Measurements from ENCODE around the gene MRM1. TPM values are rescaled to one million over a fixed set of nuclear protein-coding genes. Genes with fewer than 3 reads are reported as not detected.

Gene MRM1
- total RNA-seq (1 to 10 TPM; 3.5 to 9.9 TPM), polyA plus RNA-seq (1 to 10 TPM; 7.3 to 8.2 TPM)
- long read RNA-seq, donor 1, partial matches to known transcripts, result 0 of 3 reads
- long read RNA-seq, donor 1, other reads (novel, unspliced or antisense), result 0 of 3 reads
- long read RNA-seq, donor 2, partial matches to known transcripts, result 0 of 1 reads
- long read RNA-seq, donor 2, other reads (novel, unspliced or antisense), result 0 of 1 reads
- long read RNA-seq, donor 3, partial matches to known transcripts, result 0 of 2 reads
- long read RNA-seq, donor 3, other reads (novel, unspliced or antisense), result 0 of 2 reads
- long read RNA-seq, donor 4, result 0 reads
- long read RNA-seq, donor 5, partial matches to known transcripts, result 0 of 4 reads
- long read RNA-seq, donor 5, other reads (novel, unspliced or antisense), result 0 of 4 reads

- no peak for TF ChIP-seq CTCF (IDR thresholded peaks at IDR 0.05; ENCODE audit: control extremely low read depth, extremely low read depth)
Observed at GRCh38 chr17:36601303-36602029, at the start of gene MRM1. Gene MRM1, plus strand, starts transcription at chr17:36601583. Its CDS starts 228 bp downstream, at chr17:36601811.

GRCh38 chr17:36553459-36553858, 47.9 kb upstream of the MRM1 start:
- H3K27me3 ChIP-seq (ENCODE audit: control insufficient read depth in 3 of 3, insufficient read depth in 3 of 3, low read length in 2 of 3), result no peaks in the 10 kb centered on the region
- ATAC-seq (ENCODE audit: insufficient read depth, low FRiP score) (no peak), DNase-seq (no peak)
- 83 to 92% methylated on average over 3 of the region's 3 CpGs for WGBS, 2 donors
- H3K4me1 ChIP-seq (ENCODE audit: control insufficient read depth in 5 of 5, insufficient read depth in 5 of 5, low read length in 5 of 5), result peaks cover 0 to 8% (median 0%) of the 10 kb centered on the region in 5 donors
- no peak overlapping the region for H3K4me3 ChIP-seq
- H3K27ac ChIP-seq (ENCODE audit: low read depth in 1 of 2, low read length in 1 of 2), result no peak overlapping the region
- H3K9me3 ChIP-seq (ENCODE audit: control insufficient read depth in 4 of 4, insufficient read depth in 3 of 4, low read length in 3 of 4), result no peaks in the 10 kb centered on the region
- no peak overlapping the region for H3K9ac ChIP-seq (ENCODE audit: insufficient read depth in 1 of 2, low read length in 2 of 2)
- no peak for TF ChIP-seq CTCF (IDR thresholded peaks at IDR 0.05; ENCODE audit: control extremely low read depth, extremely low read depth)
- peaks cover 14 to 24% (median 18%) of the 10 kb centered on the region in 4 donors for H3K36me3 ChIP-seq (ENCODE audit: control insufficient read depth in 4 of 4, insufficient read depth in 4 of 4, low read length in 4 of 4)

More at GRCh38 chr17:36601303-36602029, at the start of gene MRM1:
- DNase-seq (peak; percentile 94 to 95 (median 95)), ATAC-seq (ENCODE audit: insufficient read depth, low FRiP score) (peak; percentile 89)
- peak within 1 kb of the TSS; percentile 76 to 93 for H3K27ac ChIP-seq (ENCODE audit: low read depth in 1 of 2, low read length in 1 of 2)
- H3K4me3 ChIP-seq, result peak within 1 kb of the TSS; percentile 88
- H3K4me1 ChIP-seq (ENCODE audit: control insufficient read depth in 5 of 5, insufficient read depth in 5 of 5, low read length in 5 of 5), result peaks cover 0 to 17% (median 4%) of the 10 kb centered on the region in 5 donors
- WGBS, 2 donors, result 0% methylated on average over 57 to 60 of the region's 60 CpGs
- no peaks in the 10 kb centered on the region for H3K27me3 ChIP-seq (ENCODE audit: control insufficient read depth in 3 of 3, insufficient read depth in 3 of 3, low read length in 2 of 3)
- H3K9ac ChIP-seq (ENCODE audit: insufficient read depth in 1 of 2, low read length in 2 of 2), result peak within 1 kb of the TSS; percentile 40 to 41
- H3K36me3 ChIP-seq (ENCODE audit: control insufficient read depth in 4 of 4, insufficient read depth in 4 of 4, low read length in 4 of 4), result no peaks in the 10 kb centered on the region
- H3K9me3 ChIP-seq (ENCODE audit: control insufficient read depth in 4 of 4, insufficient read depth in 3 of 4, low read length in 3 of 4), result no peaks in the 10 kb centered on the region

GRCh38 chr17:36566081-36566480, 35.3 kb upstream of the MRM1 start:
- TF ChIP-seq CTCF (IDR thresholded peaks at IDR 0.05; ENCODE audit: control extremely low read depth, extremely low read depth), result no peak
- H3K4me1 ChIP-seq (ENCODE audit: control insufficient read depth in 5 of 5, insufficient read depth in 5 of 5, low read length in 5 of 5), result no peaks in the 10 kb centered on the region
- no peak for DNase-seq
- no peak overlapping the region for H3K4me3 ChIP-seq
- no peak overlapping the region for H3K27ac ChIP-seq (ENCODE audit: low read depth in 1 of 2, low read length in 1 of 2)
- H3K27me3 ChIP-seq (ENCODE audit: control insufficient read depth in 3 of 3, insufficient read depth in 3 of 3, low read length in 2 of 3), result no peaks in the 10 kb centered on the region
- ATAC-seq (ENCODE audit: insufficient read depth, low FRiP score), result no peak
- H3K9ac ChIP-seq (ENCODE audit: insufficient read depth in 1 of 2, low read length in 2 of 2), result no peak overlapping the region
- WGBS, 2 donors, result 97 to 99% methylated on average over 4 of the region's 4 CpGs
- H3K9me3 ChIP-seq (ENCODE audit: control insufficient read depth in 4 of 4, insufficient read depth in 3 of 4, low read length in 3 of 4), result no peaks in the 10 kb centered on the region
- peaks cover 20 to 50% (median 28%) of the 10 kb centered on the region in 4 donors for H3K36me3 ChIP-seq (ENCODE audit: control insufficient read depth in 4 of 4, insufficient read depth in 4 of 4, low read length in 4 of 4)
